H1 (cell line): ENCODE results near the gene AGPAT4. TPM values are rescaled to one million over a fixed set of nuclear protein-coding genes. Genes with fewer than 3 reads are reported as not detected.

Experiments used
- CTCF ChIA-PET: fragments of 300-600 bp; sonication (Branson Sonifier 250); formaldehyde crosslinking; loops from one replicate; lab custom pipeline; 2021; ENCODE audit not compliant: partially characterized antibody; lab: Charles Lee
- POLR2A ChIA-PET: fragments of 300-600 bp; sonication (Branson Sonifier 250); formaldehyde crosslinking; loops from one replicate; lab custom pipeline; 2021; ENCODE audit warnings: inconsistent platforms; ENCODE audit not compliant: partially characterized antibody; lab: Charles Lee
- DNase-seq, 2 experiments: peaks; one replicate each; pipeline versions ENCODE4 v3.0.0 to v3.0.0-alpha.2; 2010 to 2022; ENCODE audit warnings: low spot score in 2 of 2, low read depth in 1 of 2, mixed read lengths in 1 of 2
- FAIRE-seq: peaks from 2 replicates; lab custom pipeline; 2011; peaks lifted over from hg19 to GRCh38; lab: Jason Lieb, UNC
- H2AFZ ChIP-seq: 2 replicates; pipeline ENCODE4 v1.8.1; 2012; ENCODE audit warnings: low read length, inconsistent platforms
- H2AK5ac ChIP-seq: 2 replicates; pipeline ENCODE4 v1.6.1; 2013; ENCODE audit warnings: low read depth, low read length
- H2BK120ac ChIP-seq: replicated peaks from 2 replicates; pipeline ENCODE3; 2013; ENCODE audit warnings: low read depth, low read length, inconsistent platforms
- H2BK12ac ChIP-seq: 2 replicates; pipeline ENCODE4 v1.6.1; 2013; ENCODE audit warnings: low read depth, low read length
- H2BK15ac ChIP-seq: 2 replicates; pipeline ENCODE4 v1.6.1; 2013; ENCODE audit warnings: low read length
- H2BK20ac ChIP-seq: 2 replicates; pipeline ENCODE4 v1.6.1; 2013; ENCODE audit warnings: low read length
- H2BK5ac ChIP-seq: 2 replicates; pipeline ENCODE4 v1.6.1; 2013; ENCODE audit warnings: low read depth, low read length
- H3K14ac ChIP-seq: 2 replicates; pipeline ENCODE4 v1.6.1; 2013; ENCODE audit warnings: inconsistent platforms; ENCODE audit not compliant: insufficient read length
- H3K18ac ChIP-seq: 2 replicates; pipeline ENCODE4 v1.6.1; 2013; ENCODE audit warnings: low read length; ENCODE audit errors: extremely low read depth
- H3K23ac ChIP-seq: 2 replicates; pipeline ENCODE4 v1.6.1; 2013; ENCODE audit warnings: inconsistent platforms; ENCODE audit not compliant: insufficient read length
- H3K23me2 ChIP-seq: 2 replicates; pipeline ENCODE4 v1.6.1; 2013; ENCODE audit warnings: low read depth, low read length
- H3K27ac ChIP-seq: 2 replicates; pipeline ENCODE4 v1.6.1; 2011; ENCODE audit warnings: low read depth, low read length, inconsistent platforms
- H3K27me3 ChIP-seq, 4 experiments: replicated peaks in 1 of 4; 1 replicate in 1 of 4; 2 replicates in 3 of 4; pipeline versions ENCODE4 v1.6.1 to v1.8.1; 2011 to 2013; ENCODE audit warnings: low read length in 3 of 4, mild to moderate bottlenecking in 3 of 4, inconsistent platforms in 2 of 4, mixed read lengths in 2 of 4, moderate library complexity in 1 of 4; ENCODE audit not compliant: control insufficient read depth in 3 of 4, insufficient read depth in 3 of 4; ENCODE audit errors: extremely low read depth in 1 of 4
- H3K36me3 ChIP-seq, 4 experiments: 2 replicates each; pipeline versions ENCODE4 v1.6.1 to v1.8.1; 2011 to 2013; ENCODE audit warnings: mild to moderate bottlenecking in 4 of 4, low read length in 3 of 4, moderate library complexity in 2 of 4, control low read depth in 1 of 4, inconsistent platforms in 1 of 4; ENCODE audit not compliant: insufficient read depth in 4 of 4, control insufficient read depth in 2 of 4
- H3K4ac ChIP-seq: replicated peaks from 2 replicates; pipeline ENCODE3; 2013; ENCODE audit warnings: low read length, low read depth, mixed read lengths, inconsistent platforms; ENCODE audit not compliant: insufficient read length
- H3K4me1 ChIP-seq, 4 experiments: replicated peaks in 1 of 4; 1 replicate in 1 of 4; 2 replicates in 3 of 4; pipeline versions ENCODE4 v1.6.1 to v1.8.1; 2011 to 2013; ENCODE audit warnings: low read length in 3 of 4, inconsistent platforms in 2 of 4, mixed read lengths in 1 of 4; ENCODE audit not compliant: insufficient read depth in 4 of 4, control insufficient read depth in 3 of 4
- H3K4me2 ChIP-seq, 2 experiments: 2 replicates each; pipeline versions ENCODE4 v1.6.1 to v1.8.1; 2011 to 2013; ENCODE audit warnings: low read depth in 2 of 2, low read length in 2 of 2, control low read depth in 1 of 2, inconsistent platforms in 1 of 2, mild to moderate bottlenecking in 1 of 2; ENCODE audit not compliant: insufficient read depth in 1 of 2
- H3K4me3 ChIP-seq, 4 experiments: fragments of 200-600, 300-600 bp in 1 of 4; sonication (generic), shearing (Covaris generic), sonication (Bioruptor Twin) in 1 of 4; 2 replicates each; pipeline versions ENCODE4 v1.5.1 to v1.8.1; 2011 to 2016; ENCODE audit warnings: low read length in 4 of 4, low read depth in 3 of 4, control low read depth in 2 of 4, inconsistent platforms in 2 of 4, mild to moderate bottlenecking in 2 of 4, mixed read lengths in 1 of 4, moderate library complexity in 1 of 4; ENCODE audit not compliant: insufficient read depth in 2 of 4; ENCODE audit errors: extremely low read depth in 1 of 4
- H3K56ac ChIP-seq: replicated peaks from 2 replicates; pipeline ENCODE3; 2013; ENCODE audit warnings: low read depth, mild to moderate bottlenecking, mixed read lengths, low read length, inconsistent platforms; ENCODE audit not compliant: insufficient read length
- H3K79me1 ChIP-seq: 2 replicates; pipeline ENCODE4 v1.6.1; 2013; ENCODE audit warnings: low read depth, low read length, control low read depth
- H3K79me2 ChIP-seq, 2 experiments: 2 replicates each; pipeline versions ENCODE4 v1.6.1 to v1.8.1; 2012 to 2013; ENCODE audit warnings: low read length in 2 of 2, mild to moderate bottlenecking in 2 of 2, inconsistent platforms in 1 of 2; ENCODE audit not compliant: insufficient read depth in 2 of 2, control insufficient read depth in 1 of 2
- H3K9ac ChIP-seq, 4 experiments: replicated peaks in 1 of 4; 1 replicate in 1 of 4; 2 replicates in 3 of 4; pipeline versions ENCODE4 v1.6.1 to v1.8.1; 2011 to 2013; ENCODE audit warnings: low read depth in 3 of 4, low read length in 3 of 4, control low read depth in 2 of 4, mild to moderate bottlenecking in 2 of 4, moderate library complexity in 2 of 4, inconsistent platforms in 1 of 4; ENCODE audit errors: extremely low read depth in 1 of 4
- H3K9me3 ChIP-seq, 2 experiments: 2 replicates each; pipeline versions ENCODE4 v1.6.1 to v1.8.1; 2012 to 2013; ENCODE audit warnings: mild to moderate bottlenecking in 2 of 2, moderate library complexity in 2 of 2, control low read depth in 1 of 2, inconsistent platforms in 1 of 2, low read depth in 1 of 2, low read length in 1 of 2, mixed read lengths in 1 of 2; ENCODE audit not compliant: insufficient read depth in 2 of 2
- H4K20me1 ChIP-seq, 2 experiments: replicated peaks in 1 of 2; 2 replicates each; pipeline versions ENCODE3 to v1.8.1; 2011 to 2013; ENCODE audit warnings: inconsistent platforms in 2 of 2, low read length in 2 of 2, mild to moderate bottlenecking in 1 of 2; ENCODE audit not compliant: insufficient read depth in 2 of 2, control insufficient read depth in 1 of 2
- H4K5ac ChIP-seq: 2 replicates; pipeline ENCODE4 v1.6.1; 2013; ENCODE audit warnings: low read length, low read depth, mixed read lengths, inconsistent platforms; ENCODE audit not compliant: insufficient read length
- H4K8ac ChIP-seq: 2 replicates; pipeline ENCODE4 v1.8.0; 2013; ENCODE audit warnings: mild to moderate bottlenecking, moderate library complexity, low read length, inconsistent platforms; ENCODE audit not compliant: insufficient read depth; ENCODE audit errors: extremely low read depth
- H4K91ac ChIP-seq: replicated peaks from 2 replicates; pipeline ENCODE3; 2013; ENCODE audit warnings: low read length, mixed read lengths, inconsistent platforms; ENCODE audit not compliant: insufficient read length
- EP300 ChIP-seq, 2 experiments: IDR thresholded peaks; 1 replicate in 1 of 2; 2 replicates in 1 of 2; pipeline ENCODE4 v1.6.1; 2011 to 2012; ENCODE audit warnings: low read depth in 2 of 2, low read length in 2 of 2, mild to moderate bottlenecking in 2 of 2, borderline replicate concordance in 1 of 2, inconsistent platforms in 1 of 2, moderate library complexity in 1 of 2
- FOSL1 ChIP-seq: IDR thresholded peaks from 2 replicates; pipeline ENCODE4 v1.6.1; 2011; ENCODE audit warnings: mild to moderate bottlenecking, low read depth, low read length, moderate library complexity; ENCODE audit not compliant: insufficient read depth
- GTF2F1 ChIP-seq: IDR thresholded peaks from 2 replicates; pipeline ENCODE4 v1.6.1; 2012; ENCODE audit warnings: low read depth, low read length, improper control_type of control experiment, borderline replicate concordance
- JUN ChIP-seq: IDR thresholded peaks from 2 replicates; pipeline ENCODE4 v1.6.1; 2011; ENCODE audit warnings: low read depth, mild to moderate bottlenecking, improper control_type of control experiment, low read length
- PHF8 ChIP-seq: fragments of 200-600 bp; sonication (generic); conservative IDR thresholded peaks from 2 replicates; pipeline ENCODE4 v1.7.1; 2012; ENCODE audit warnings: low read depth, mild to moderate bottlenecking, inconsistent platforms, low read length, moderate library complexity
- SP2 ChIP-seq: IDR thresholded peaks from 2 replicates; pipeline ENCODE4 v1.6.1; 2012; ENCODE audit warnings: mild to moderate bottlenecking, low read length, inconsistent platforms
- TEAD4 ChIP-seq: IDR thresholded peaks from 2 replicates; pipeline ENCODE4 v1.6.1; 2012; ENCODE audit warnings: low read depth, low read length, inconsistent platforms, mixed read lengths
- whole genome bisulfite sequencing, 2 experiments: shearing (Covaris generic) in 1 of 2; methylation state at CpG; one replicate each; pipeline versions ENCODE4 v1.1.6 to v1.1.7; 2013 to 2015; ENCODE audit warnings: low lambda C conversion rate in 2 of 2, mixed read lengths in 2 of 2, inconsistent platforms in 1 of 2, low coverage in 1 of 2, missing lambda C conversion rate in 1 of 2; ENCODE audit not compliant: insufficient replicate concordance in 2 of 2, insufficient coverage in 1 of 2, insufficient read length in 1 of 2; ENCODE audit errors: extremely low coverage in 1 of 2, missing lambda C conversion rate in 1 of 2; 5-methylcytosine and 5-hydroxymethylcytosine counted together
- polyA plus RNA-seq, 7 experiments: library from polyadenylated mRNA; depleted of rRNA in 3 of 7; stranded (reverse) in 5 of 7; unstranded in 2 of 7; fragments of >200 nt in 5 of 7; fragments of 200-250 nt in 2 of 7; gene quantifications; 1 replicate in 5 of 7; 2 replicates in 1 of 7; 4 replicates in 1 of 7; pipeline versions ENCODE4 v1.2.1 to v1.2.3, GENCODE V29; 2011 to 2013; ENCODE audit warnings: missing spikeins in 2 of 7, mixed read lengths in 2 of 7
- total RNA-seq: library from RNA; stranded (reverse); fragmentation: NEBNext Ultra II Directional; extraction: Animal tissue kit (Norgen Biotek cat#: 25700); gene quantifications from 2 replicates; pipeline ENCODE4 v1.2.1, GENCODE V29; 2021
- TF ChIP-seq, protein P1 (sequence below): IDR thresholded peaks from 2 replicates; pipeline ENCODE4 v1.6.1; 2011; ENCODE audit warnings: low read length, improper control_type of control experiment
- TF ChIP-seq, protein P2 (sequence below): IDR thresholded peaks from 2 replicates; pipeline ENCODE4 v1.6.1; 2011; ENCODE audit warnings: low read depth, mild to moderate bottlenecking, low read length; ENCODE audit not compliant: insufficient read depth

The AGPAT4 gene
- total and polyA plus RNA-seq, 2 of the 8 experiments (the other 6 are each of a cell fraction or from before 2014, with no cell fraction given), result 13.5 to 23.8 TPM

DNA sequence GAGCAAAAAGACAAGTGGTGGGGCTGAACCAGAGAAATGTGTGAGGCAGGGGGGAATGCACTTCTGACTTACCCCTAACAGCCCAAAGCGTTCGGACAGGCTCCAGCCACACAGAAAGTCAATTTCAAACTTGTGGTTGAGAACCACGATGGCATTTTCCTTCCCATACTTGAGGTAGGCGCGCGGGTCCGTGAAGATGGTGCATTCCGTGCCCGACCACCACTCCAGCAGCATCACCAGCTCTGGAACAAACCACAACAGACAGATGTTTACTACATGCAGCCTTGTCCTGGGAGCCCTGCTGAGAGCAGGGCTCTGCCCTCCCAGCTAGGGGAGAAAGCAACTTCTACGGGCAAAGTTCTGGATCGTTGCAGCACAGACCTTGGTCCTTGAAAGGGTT lies 107.7 kb downstream of the AGPAT4 start:
- FAIRE-seq (no peak), DNase-seq (no peak)
- Histone ChIP-seq H3K23me2 (no peaks in the 10 kb centered on the region), H3K23ac (no peak overlapping the region), H2AFZ (no peak overlapping the region), H3K79me1 (peaks cover 9% of the 10 kb centered on the region), H3K4me1 (peaks cover 2 to 21% (median 18%) of the 10 kb centered on the region in 4 experiments), H4K91ac (no peak overlapping the region), H2AK5ac (no peak overlapping the region), H3K27me3 (no peaks in the 10 kb centered on the region), H3K4me2 (no peak overlapping the region; a peak in 1 of 4 replicates), H3K79me2 (peaks cover 0 to 9% of the 10 kb centered on the region in 2 experiments; a peak in 1 of 4 replicates), H3K18ac (no peak overlapping the region), H3K36me3 (peaks cover 0 to 17% (median 1%) of the 10 kb centered on the region in 4 experiments; a peak in 3 of 8 replicates), H3K9me3 (no peaks in the 10 kb centered on the region), H3K56ac (no peak overlapping the region), H4K8ac (no peak overlapping the region), H3K9ac (no peak overlapping the region), H2BK120ac (no peak overlapping the region), H2BK12ac (no peak overlapping the region), H3K4me3 (no peak overlapping the region), H2BK15ac (no peak overlapping the region), H4K20me1 (peaks cover 0 to 2% of the 10 kb centered on the region in 2 experiments), H3K4ac (no peak overlapping the region), H2BK20ac (no peak overlapping the region), H4K5ac (no peak overlapping the region), H3K27ac (no peak overlapping the region), H3K14ac (no peak overlapping the region), H2BK5ac (no peak overlapping the region)
- ChIA-PET CTCF (interaction anchor here (0.6 to 3.5 kb wide), 6 partner anchors 22 to 208 kb away, joined by 3 to 15 read pairs (median 3); partner anchors contain the start of gene AGPAT4), POLR2A (interaction anchor here (0.6 kb wide), 1 partner anchor 165 kb away, joined by 4 read pairs; no protein-coding TSS in a partner anchor)
- 96% methylated on average over 11 of the region's 11 CpGs; no CpG with 5 or more reads in 1 of the 2 experiments for WGBS, 2 experiments
- TF ChIP-seq FOSL1 (no peak), EP300 (IDR thresholded peaks at IDR 0.05; ENCODE audit: borderline replicate concordance in 1 of 2, low read depth in 2 of 2, low read length in 2 of 2) (no peak), GTF2F1 (no peak), JUN (no peak), TEAD4 (no peak), SP2 (no peak), PHF8 (no peak)
- TF ChIP-seq, protein P1, sequence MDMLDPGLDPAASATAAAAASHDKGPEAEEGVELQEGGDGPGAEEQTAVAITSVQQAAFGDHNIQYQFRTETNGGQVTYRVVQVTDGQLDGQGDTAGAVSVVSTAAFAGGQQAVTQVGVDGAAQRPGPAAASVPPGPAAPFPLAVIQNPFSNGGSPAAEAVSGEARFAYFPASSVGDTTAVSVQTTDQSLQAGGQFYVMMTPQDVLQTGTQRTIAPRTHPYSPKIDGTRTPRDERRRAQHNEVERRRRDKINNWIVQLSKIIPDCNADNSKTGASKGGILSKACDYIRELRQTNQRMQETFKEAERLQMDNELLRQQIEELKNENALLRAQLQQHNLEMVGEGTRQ, result no peak
- TF ChIP-seq, protein P2, sequence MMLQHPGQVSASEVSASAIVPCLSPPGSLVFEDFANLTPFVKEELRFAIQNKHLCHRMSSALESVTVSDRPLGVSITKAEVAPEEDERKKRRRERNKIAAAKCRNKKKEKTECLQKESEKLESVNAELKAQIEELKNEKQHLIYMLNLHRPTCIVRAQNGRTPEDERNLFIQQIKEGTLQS, result no peak
